Activated CD4-positive, alpha-beta T cell treated with anti-CD3 and anti-CD28 coated beads, Interleukin-2, amount 50 U/mL, for 4 hours (primary cell): ENCODE results near the gene NPEPL1.

Experiments
- DNase-seq, 2 experiments: peaks; one replicate each; pipeline ENCODE4 v3.0.0-alpha.2; 2020

The NPEPL1 gene

GRCh38 chr20:58685988-58686387, 6.6 kb upstream of the NPEPL1 start:
- DNase-seq, result no peak

GRCh38 chr20:58688414-58688813, 4.2 kb upstream of the NPEPL1 start:
- no peak for DNase-seq

GRCh38 chr20:58688840-58689239, 3.8 kb upstream of the NPEPL1 start:
- no peak for DNase-seq

GRCh38 chr20:58690396-58691135, 2.0 kb upstream of the NPEPL1 start:
- DNase-seq, result no peak

- no peak for DNase-seq
These were observed 624 bp upstream of the NPEPL1 start for GRCh38 chr20:58691773-58692578.

- no peak for DNase-seq
These were observed 816 bp downstream of the NPEPL1 start for GRCh38 chr20:58693226-58694006.

GRCh38 chr20:58694241-58695083, 1.9 kb downstream of the NPEPL1 start:
- no peak for DNase-seq

- no peak for DNase-seq
These were observed 2.6 kb downstream of the NPEPL1 start for GRCh38 chr20:58695084-58695722.

- no peak for DNase-seq
These were observed 3.3 kb downstream of the NPEPL1 start for GRCh38 chr20:58695895-58696375.

- DNase-seq, result no peak
These were observed 3.9 kb downstream of the NPEPL1 start for GRCh38 chr20:58696411-58696961.

- no peak for DNase-seq
These were observed 4.7 kb downstream of the NPEPL1 start for GRCh38 chr20:58697201-58697866.

GRCh38 chr20:58697867-58698703, 5.5 kb downstream of the NPEPL1 start:
- DNase-seq, result no peak

- no peak for DNase-seq
These were observed 6.4 kb downstream of the NPEPL1 start for GRCh38 chr20:58698741-58699622.

GRCh38 chr20:58699623-58700107, 7.1 kb downstream of the NPEPL1 start:
- DNase-seq, result no peak

GRCh38 chr20:58700121-58700821, 7.7 kb downstream of the NPEPL1 start:
- DNase-seq, result no peak

- no peak for DNase-seq
These were observed 8.2 kb downstream of the NPEPL1 start for GRCh38 chr20:58700823-58701222.

GRCh38 chr20:58701431-58702160, 9.0 kb downstream of the NPEPL1 start:
- DNase-seq, result no peak
